DMS153 (cell line): ENCODE data around the gene COL23A1.
A peak's percentile ranks its signal among the peaks of the same experiment; 100 is the strongest.

Experiments
- DNase-seq: peaks from one replicate; lab custom pipeline; 2025; lab: John Stamatoyannopoulos, UW

Gene COL23A1

DNA sequence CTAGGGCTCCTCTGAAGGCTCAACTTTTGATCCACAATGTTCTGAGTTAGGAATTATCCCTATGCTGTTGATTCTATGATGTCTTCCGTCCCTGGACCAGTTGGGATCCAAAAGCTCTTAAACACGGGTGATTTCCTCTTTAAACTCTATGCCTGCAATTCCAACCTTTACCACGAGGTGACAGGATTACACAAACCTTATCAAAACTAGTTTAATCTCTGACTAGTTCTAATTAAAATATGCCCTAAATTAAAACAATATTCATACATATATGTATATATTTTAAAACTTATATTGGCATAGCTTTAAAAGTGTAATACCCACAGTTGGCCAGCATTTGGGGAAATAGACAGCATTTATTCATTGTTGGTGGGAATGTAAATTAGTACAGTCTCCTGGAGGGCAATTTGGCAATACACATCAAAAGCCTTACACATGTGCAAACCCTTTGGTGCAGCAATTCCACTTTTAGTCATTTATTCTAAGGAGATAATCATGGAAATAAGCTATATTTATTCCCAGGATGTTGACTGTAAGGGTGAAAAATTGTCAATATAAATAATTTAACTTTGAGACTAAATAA lies 306.0 kb downstream of the COL23A1 start:
- no peak for DNase-seq

DNA sequence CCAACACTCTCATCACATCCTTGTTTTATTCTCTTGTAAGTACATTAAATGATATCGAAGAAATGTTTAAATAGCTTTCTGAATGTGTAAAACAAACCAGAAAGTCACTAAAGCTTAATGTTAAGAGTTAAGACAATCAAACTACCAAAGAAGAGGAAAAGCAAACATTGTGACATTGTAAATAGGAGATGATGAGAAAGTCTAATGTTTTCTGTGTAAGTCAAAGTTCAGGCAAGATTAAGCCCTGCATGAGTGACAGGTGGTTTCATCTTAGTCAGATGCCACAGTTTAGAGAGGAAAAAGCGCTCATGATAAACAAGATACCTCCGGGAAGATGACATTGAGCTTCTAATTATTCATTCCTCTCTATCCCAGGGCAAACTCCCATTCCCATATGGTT lies 306.7 kb downstream of the COL23A1 start:
- DNase-seq = no peak

DNA sequence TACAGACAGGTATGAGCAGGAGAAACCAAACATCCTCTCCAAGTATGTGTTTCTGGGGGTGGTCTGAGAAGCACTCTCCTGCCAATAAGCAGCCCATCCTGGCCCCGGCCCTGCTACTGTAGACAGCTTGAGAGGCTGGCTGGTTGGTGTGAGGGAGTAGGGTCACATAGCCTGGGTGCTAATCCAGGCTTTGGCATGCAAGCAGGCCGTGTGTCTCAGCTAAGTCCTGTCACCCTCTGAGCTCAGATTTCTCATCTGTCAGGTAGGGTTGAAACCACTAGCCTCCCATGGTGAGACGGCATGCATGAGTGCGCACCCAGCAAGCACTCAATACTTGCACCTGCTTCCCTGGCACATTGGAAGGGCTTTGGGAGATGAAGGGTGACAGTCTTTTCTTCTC lies 307.8 kb downstream of the COL23A1 start:
- DNase-seq = no peak

DNA sequence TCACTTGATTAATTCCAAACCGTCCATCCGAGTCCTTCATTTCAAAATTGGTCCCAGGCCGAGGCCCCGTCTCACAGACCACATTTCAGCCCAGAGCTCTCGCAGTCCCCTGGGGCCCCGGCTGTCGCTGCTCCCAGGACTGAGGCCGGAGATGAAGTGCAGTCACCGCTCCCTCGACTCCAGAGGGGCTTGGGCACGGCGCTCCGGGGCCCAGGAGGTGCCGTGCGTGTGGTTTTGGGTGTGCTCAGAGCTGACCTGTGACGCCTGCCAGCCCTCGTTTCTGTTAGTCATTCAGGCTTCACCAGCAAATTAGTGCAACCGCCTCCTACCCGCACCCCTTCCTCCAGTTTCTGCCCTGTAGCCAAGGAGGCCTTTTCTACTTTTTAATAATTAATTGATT lies 308.9 kb downstream of the COL23A1 start:
- DNase-seq = no peak

DNA sequence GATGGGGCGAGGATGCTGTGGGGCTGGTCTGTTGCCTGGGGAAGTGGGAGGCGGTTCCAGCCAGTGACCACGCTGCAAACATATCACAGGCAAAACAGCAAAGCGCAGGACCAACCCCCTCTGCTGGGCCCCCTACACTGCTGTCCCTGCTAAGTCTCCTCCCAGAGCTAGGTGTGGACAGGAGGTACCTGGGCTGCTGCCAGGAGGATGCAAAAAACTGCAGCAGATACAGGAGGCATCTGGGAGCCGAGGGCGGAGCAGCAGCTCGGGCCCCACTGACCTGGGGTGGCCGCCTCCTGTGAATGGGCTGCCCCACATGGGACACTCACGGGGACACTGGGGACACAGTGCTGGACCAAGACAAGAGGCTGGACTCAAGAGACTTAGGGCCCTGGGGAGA lies 309.6 kb downstream of the COL23A1 start:
- DNase-seq = no peak

DNA sequence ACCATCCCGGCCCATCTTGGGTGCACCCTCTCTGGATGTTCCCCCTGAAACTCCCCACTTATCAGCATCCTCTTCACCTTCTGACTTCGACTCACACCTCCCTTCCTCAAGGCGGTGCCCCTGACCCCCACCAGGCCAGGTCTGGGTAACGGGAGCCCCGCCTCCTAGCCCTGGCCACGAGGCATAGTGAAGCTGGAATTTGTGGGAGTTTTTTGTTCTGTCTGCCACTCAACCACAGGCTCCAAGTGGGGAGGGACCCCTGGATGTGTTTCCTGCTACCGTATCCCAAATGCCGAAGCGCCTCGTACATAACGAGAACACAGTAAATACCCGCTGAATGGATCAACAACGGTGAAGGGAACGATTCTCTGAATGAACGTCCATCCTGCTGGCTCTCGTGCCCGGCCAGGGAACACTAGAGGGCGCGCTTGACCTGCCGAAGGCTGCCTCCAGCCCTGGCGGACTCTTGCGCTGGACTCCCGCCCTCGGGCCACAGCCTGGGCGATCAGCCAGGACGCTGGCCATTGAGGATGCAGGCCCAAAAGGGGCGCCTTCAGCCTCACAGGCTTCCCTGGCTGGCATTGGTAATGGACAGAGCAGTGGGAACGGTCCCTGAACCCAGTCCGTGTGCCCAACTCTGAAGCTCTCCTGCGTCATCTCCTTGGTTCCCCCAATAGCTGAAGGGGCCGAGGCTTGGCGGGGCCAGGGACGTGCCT lies 310.3 kb downstream of the COL23A1 start:
- DNase-seq = peak; percentile 0

DNA sequence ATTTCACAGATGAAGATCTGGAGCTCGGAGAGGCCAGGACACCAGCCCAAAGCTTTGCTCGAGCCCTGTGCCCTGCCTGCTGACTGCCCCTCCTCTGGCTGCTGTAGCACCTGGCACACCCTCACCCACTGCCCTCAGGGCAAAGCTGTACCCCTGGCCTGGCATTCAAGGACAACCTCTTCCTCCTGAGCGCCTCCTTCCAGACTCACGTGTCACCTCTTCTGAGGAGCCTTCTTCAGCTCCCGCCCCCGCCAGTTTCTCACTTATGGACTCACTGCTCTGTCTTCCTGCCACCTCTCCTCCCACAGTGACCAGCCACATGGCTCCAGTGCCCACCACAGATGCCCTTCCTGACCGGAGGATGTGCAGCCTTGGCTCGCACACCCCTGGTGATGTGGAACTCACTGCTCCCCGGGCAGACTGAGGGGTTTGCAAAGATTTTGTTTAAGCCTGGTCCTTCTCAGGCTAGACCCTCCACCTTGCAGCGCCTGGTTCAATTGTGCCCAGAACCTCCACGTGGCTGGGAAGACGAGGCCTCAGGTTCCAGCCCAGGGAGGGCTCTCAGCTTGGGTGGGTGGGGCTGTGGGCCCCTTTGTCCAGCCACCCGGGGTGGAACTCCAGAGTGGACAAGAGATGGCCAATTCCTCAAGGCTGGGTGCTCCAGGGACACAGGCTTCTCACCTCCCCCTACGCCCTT lies 311.0 kb downstream of the COL23A1 start:
- no peak for DNase-seq

DNA sequence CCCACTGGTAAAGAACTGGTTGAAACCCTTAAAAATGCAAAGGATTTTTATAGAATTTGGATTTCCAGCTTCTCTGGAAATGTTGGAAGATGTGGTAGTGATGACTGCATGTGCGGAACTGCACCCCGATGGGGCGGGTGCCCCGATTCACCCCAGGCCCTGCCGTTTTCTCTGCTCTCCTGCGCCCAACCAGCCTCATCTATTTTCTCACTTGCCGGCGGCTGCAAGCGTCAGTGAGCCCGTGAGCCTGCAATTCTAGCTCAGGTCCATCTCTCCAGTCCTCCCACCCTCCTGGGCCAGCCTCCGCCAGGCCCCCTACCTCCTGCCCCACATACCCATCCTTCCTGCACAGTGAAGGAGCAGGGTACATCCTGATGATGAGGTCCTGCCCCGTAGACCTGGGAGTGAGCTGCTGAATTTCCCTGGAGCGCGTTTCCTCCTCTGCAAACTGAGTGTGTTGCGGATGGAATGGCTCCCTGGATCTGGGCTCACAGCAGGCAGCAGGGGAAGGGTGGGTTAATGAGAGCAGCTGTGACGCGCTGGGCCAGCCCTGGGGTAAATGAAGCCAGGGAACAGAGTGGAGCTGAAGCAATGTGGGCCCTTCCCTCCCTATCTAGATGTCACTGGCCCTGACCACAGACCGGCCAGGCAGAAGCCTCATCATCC lies 311.7 kb downstream of the COL23A1 start:
- no peak for DNase-seq

DNA sequence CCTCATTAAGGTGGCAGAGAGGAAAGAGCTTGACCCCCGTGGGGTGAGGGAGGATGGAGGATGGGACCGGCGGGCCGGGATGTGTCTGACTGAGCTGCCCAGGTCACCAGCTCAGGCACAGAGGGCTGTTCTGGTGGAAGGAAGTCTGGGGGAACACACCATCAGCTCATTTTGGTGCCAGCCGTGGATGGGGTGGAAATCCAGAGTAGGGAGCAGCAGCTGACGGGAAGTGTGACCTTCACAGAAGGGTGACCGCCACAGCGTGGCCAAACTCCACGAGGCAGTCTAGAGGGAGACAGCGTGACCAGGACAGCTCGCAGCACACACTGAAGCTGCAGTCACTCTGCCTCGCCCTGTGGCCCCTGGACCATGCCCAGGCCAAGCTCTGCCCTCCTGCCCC lies 312.3 kb downstream of the COL23A1 start:
- DNase-seq = no peak

DNA sequence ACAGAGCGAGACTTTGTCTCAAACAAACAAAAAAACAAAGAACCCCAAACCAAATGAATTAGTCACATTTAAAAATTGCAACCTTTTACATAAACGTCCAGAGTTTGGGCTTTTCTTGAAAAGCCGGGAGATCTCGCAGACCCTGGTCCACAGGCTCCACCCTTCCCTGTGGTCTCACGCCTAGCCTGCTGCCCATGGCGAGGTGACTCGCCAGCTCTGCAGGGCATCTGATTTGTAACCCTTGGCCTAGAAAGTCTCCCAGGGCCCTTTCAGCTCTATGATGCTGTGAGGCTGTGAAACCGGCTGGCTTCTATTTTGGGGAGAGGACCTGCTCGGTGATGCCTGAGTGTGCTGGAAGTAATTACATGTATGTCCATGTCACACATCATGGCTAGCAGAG lies 312.8 kb downstream of the COL23A1 start:
- DNase-seq = no peak

DNA sequence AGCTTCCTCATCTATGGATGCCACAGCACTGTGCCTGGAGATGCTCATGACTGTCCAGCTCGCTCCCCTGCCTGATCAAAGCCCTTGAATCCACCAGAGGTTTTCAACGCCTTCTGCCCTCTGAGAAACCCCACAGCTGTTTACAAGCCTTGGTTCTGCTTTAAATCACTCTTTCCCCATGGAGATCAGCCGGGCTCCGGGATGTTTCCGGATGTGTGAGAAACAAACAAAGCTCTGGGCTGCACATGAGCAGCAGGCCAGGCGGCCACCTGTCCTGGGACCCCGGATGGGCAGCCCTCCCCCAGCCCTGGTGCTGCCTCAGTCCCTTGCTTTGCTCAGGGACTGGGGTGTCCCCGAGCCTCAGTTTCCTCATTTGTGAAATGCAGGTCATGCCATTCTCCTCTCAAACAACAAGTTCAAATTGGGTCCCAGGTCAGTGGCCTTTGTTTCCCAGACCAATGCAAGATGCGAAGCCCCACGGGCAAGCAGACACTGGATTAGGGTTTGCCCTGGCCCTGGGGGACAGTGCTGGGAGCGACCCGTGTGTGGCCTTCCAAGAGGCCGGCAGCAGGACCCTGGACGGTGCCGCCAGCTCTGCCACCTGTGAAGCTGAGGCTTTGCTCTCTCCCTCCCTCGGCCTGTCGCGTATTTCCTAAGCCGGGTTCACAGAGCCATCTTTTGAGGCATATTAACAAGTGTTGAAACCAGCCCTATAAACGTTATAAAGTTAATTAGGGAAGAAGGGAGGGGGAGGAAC lies 315.2 kb downstream of the COL23A1 start:
- no peak for DNase-seq

DNA sequence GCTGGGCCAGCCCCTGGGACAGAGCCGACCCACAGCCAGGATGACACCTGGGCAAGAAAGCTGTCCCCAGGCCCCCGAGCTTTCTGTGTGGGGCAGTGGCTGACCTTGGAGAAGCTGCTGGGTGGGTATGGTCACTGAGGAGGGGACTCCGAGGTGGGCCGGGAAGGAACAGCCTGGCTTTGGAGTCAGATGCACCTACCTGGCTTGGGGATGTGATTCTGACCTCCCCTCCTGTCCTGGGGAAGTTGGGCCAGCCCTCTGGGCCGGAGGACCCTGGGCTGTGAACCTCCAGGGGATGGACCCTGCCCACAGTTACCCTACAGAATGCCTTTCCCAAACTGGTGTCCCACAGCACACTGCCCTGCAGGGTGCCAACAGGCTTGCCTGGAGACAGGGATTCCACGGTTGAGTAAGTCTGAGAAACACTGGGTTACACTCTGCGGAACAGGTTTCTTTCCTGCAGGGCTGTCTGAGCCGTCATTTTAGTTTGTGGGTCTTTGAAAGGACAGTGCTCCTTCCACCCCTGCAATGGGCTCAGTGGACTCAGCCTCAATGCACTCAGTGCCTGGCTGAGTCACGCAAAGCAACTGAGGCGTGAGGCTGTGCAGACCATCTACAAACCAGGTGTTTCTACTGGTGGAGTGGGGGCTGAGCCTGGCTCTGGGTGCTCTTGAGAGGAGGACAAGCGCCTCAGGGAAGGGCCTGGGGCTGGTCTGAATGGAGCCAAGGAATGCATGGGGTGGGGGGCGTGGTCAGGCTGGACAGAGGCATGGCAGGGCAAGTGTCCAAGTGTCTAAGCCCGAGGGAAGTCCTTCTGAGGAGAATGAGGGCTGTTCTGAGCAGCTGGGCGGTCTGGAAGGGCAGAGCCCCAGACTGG lies 316.3 kb downstream of the COL23A1 start:
- no peak for DNase-seq

DNA sequence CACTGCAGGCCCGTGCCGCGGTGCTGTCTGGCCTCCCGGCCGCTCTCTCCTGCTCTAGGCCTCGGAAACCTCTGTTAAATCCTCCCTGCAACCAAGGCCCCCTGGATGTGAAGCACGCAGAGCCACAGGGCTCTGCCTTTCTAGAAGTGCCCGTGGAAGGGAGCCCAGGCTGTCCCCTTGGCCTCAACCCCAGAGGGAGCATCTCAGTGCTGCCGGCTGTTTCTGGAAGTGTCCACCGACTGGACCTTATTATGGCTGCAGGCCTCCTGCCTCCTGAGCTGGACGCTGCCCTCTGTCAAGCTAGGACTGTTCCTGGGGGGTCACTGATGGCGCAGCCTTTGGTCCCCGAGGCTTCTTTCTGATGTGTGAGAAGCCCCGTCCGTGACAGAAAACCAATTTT lies 317.2 kb downstream of the COL23A1 start:
- DNase-seq = no peak

DNA sequence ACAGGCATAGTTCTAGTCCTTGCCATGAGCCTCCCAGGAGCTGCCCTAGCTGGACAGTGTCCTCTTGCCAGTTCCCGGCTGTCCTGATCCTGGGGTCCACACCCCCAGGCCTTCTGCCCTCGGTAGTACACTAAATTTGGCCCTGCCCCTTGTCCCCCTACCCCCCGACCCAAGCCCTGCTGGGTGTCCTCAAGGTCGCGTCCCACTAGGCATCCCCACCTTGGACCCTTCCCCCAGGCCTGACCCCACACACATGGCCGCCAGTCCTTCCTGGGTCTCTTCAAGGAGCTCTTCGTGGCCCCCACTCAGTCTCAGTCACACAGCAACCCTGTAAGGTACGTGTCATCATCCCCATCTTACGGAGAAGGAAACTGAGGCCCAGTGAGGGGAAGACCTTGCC lies 317.6 kb downstream of the COL23A1 start:
- no peak for DNase-seq

DNA sequence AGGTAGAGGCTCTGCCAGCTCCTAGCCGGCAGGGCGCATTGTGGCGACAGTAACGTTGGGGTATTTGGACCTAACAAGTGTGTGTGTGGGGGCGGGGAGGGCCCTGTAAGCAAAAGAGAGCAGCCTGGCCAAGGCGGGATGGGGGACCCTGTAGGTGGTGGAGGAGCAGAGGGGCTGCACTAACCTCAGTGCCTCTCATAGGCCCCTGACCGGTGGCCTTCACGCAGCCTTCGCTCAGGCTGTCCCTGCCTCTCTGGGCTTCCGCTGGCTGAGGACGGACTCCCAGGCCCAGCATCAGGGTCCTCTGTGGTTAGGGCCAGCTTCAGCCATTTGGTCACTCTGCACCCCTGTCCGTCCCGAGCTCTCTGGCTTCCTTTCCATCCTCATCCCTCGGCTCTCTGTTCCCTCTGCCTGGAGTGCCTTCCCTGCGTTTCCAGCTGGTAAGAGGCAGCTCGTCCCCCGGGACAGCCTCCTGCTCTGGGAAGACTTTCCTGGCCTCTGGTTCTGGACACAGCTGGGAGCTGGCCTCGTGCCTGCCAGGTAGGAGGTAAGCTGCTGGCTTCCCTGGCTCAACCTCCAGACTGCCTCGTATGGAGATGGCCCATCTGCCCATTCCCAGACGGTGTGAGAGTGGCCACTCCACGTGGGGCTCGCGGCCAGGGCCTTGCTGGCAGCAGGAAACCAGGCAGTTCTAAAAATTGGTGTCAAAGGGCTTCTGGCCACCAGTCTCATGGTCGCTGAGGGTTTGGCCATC lies 318.3 kb downstream of the COL23A1 start:
- DNase-seq = no peak

DNA sequence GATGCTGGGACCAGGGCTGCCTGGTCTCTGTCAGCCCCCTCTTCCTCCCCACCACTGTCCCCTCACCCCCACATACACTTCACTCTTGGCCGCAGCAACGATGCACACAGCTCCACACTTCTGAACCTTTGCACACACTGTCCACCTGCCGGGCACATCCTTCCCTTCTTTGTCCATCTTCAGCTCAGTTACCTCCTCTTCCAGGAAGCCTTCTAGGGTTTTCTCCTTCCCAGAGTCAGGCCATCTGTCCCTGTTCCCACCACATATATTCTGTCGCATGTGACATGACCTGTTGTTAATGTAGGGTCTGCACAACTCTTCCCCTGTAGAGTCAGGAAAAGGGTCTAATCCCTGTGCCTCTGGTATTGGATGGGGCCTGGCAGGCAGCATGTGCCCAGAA lies 319.0 kb downstream of the COL23A1 start:
- DNase-seq = no peak

DNA sequence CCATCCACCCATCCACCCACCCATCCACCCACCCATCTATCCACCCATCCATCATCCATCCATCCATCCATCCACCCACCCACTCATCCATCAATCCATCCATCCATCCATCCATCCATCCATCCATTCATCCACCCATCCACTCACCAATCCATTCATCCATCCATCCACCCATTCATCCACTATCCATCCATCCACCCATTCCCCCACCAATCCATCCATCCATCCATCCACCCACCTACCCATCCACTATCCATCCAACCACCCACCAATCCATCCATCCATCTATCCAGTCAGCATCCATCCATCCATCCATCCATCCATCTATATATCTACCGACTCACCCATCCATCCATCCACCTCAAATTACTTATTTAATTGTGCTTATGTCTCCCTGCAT lies 320.7 kb downstream of the COL23A1 start:
- DNase-seq = no peak

DNA sequence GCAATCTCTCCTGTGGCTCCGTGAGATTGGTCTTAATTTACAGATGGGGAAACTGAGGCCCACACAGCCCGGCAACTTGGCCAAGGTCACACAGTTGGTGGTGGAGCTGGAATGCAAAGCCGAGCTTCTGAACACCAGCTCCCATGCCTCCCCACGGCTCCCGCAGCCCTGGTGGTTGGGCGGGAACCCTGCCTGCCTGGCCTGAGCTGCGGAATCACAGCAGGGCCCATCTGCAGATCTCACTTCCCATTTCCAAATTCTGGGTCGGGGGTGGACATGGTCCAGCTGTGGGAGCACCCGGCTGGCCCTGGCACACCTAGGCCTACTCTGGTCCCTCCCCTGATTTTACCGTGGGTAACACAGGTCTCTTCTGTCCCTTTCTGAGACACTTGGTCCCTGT lies 322.3 kb downstream of the COL23A1 start:
- no peak for DNase-seq

DNA sequence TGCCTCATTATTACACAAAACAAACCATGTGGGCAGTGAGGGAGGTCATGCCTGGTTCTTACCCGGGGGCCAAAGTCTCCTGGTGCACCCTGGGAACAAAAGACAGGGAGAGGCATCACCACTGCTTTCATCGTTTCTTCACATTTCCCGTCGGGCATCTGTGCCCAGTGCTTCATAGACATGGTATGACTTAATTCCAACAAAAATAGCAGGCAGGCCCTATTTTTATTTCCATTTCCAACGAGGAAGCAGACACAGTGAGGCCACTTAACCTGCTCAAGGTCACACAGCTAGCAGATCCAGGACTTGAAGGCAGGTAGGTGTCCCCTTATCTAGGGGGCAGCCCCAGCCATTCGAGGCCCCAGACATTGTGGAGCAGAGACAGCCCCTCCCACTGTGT lies 322.9 kb downstream of the COL23A1 start:
- DNase-seq = no peak

DNA sequence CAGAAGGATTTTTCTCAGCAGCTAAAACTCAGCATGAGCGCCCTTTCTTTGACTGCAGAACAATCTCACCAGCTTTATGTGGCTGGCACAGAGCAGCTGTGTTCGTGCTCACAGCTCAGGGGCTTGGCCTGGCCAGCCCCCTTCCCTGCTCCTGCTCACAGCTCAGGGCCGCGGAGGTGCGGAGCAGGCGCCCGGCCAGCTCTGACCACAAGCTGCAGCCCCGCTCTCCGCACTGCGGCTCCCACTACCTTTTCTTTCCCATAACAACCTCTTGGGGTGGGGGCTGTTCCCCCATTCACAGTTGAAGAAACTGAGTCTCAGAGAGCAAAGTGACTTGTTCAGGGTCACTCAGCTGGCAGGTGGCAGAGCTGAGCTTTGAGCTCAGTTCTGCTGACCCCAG lies 323.6 kb downstream of the COL23A1 start:
- DNase-seq = no peak

DNA sequence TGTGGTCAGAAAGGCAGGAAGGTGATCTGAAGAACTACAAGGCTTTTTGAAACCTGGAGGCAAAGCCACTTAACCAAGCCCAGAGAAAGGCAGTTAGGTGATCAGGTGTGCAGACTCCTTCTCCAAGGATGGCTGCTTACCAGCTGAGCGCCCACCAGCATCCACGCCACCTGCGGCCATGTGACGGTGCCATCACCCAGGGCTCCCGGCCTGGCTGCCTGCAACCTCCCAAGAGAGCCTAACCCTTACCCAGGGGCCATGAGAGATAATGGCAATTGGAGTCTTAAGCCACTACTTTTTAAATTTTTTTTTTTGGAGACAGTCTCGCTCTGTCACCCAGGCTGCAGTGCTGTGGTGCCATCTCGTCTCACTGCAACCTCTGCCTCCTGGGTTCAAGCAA lies 324.4 kb downstream of the COL23A1 start:
- no peak for DNase-seq
